PFSK-1 (cell line): ENCODE measurements around the gene ZNF428.

Source experiments
- FOXP2 ChIP-seq: optimal IDR thresholded peaks from 2 replicates; pipeline ENCODE3; 2011; ENCODE audit warnings: borderline replicate concordance, control low read depth, inconsistent platforms; ENCODE audit not compliant: insufficient read depth; ENCODE audit errors: extremely low read length, extremely low read depth
- POLR2AphosphoS5 ChIP-seq: IDR thresholded peaks from 2 replicates; pipeline ENCODE4 v1.6.1; 2012; ENCODE audit warnings: low read depth, mild to moderate bottlenecking, control low read depth, low read length, moderate library complexity
- REST ChIP-seq, 2 experiments: IDR thresholded peaks; 2 replicates each; pipeline versions ENCODE4 v1.6.1 to v1.8.0; 2011 to 2012; ENCODE audit warnings: low read depth in 2 of 2, low read length in 2 of 2, control low read depth in 1 of 2, inconsistent platforms in 1 of 2, mild to moderate bottlenecking in 1 of 2, moderate library complexity in 1 of 2; ENCODE audit not compliant: insufficient read depth in 1 of 2
- SIN3A ChIP-seq: IDR thresholded peaks from 2 replicates; pipeline ENCODE4 v1.6.1; 2012; ENCODE audit warnings: mild to moderate bottlenecking, low read length, moderate library complexity, borderline replicate concordance; ENCODE audit not compliant: insufficient read depth
- TAF1 ChIP-seq: IDR thresholded peaks from 2 replicates; pipeline ENCODE4 v1.6.1; 2012; ENCODE audit warnings: low read length, control low read depth, borderline replicate concordance; ENCODE audit not compliant: insufficient read depth

- TF ChIP-seq POLR2AphosphoS5, result no peak
- TF ChIP-seq REST (IDR thresholded peaks at IDR 0.05; ENCODE audit: insufficient read depth in 1 of 2, low read depth in 2 of 2, low read length in 2 of 2), result no peak
- TF ChIP-seq SIN3A, result no peak
- TF ChIP-seq TAF1, result no peak
- no peak for TF ChIP-seq FOXP2
Observed at GRCh38 chr19:43609872-43610271, 9.6 kb downstream of the ZNF428 start.
